Thyroid gland (tissue), 4 donors: ENCODE data around the gene SORT1.

Experiments
- POLR2A ChIP-seq, 2 donors: fragments of 450-650 bp; IDR thresholded peaks; one replicate each; pipeline ENCODE4 v1.6.1; 2017; ENCODE audit warnings: antibody characterized with exemption in 2 of 2, mild to moderate bottlenecking in 2 of 2, moderate library complexity in 1 of 2
- TF ChIP-seq, protein P1 (sequence below), 6 experiments: fragments of 200-600 bp in 3 of 6; fragments of 450-650 bp in 3 of 6; sonication (generic) in 3 of 6; IDR thresholded peaks; one replicate each; pipeline ENCODE4 v1.5.1; 2016 to 2019; ENCODE audit warnings: antibody characterized with exemption in 6 of 6, mild to moderate bottlenecking in 2 of 6, inconsistent platforms in 1 of 6, moderate library complexity in 1 of 6

DNA sequence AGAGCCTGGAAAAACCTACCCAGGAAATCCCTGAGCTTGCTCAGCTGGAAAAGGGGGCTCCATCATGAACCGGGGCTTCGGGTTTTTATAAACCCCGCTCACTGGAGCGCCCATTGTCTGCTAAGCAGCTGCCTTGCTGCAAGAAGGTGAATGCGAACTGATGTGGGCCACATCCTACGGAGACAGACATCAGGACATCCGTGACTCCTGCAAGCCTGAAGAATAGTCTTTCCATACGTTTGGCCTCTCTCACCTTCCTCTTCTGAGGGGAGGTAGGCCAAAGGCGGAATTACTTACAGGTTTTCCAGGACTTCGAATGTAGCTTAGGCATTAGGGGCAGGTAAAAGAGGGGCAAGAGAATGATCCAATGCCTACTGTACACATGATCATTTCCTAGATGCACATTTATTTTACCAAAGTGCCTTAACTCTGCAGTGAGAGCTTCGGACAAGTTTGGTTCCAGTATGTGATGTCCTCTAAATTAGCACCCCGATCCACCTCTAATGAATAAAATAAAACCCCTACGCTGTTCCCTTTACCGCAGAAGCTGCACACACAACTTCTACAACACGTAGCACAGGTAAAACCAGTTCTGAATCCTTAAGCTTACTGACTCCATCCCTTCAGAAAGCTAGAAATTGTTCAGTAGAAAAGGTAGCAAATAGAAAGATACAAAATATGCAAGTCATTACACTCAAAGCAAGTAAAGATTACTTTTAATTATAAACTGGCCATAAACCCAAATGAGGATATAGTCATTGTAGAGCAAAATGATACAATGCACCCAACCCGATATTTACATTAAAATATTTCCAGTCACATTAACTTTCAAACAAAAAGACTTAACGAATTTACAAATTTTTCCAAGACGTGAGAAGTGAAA lies 866 bp upstream of the SORT1 start:
- no peak for TF ChIP-seq POLR2A (IDR thresholded peaks at IDR 0.05)
- TF ChIP-seq, protein P1, sequence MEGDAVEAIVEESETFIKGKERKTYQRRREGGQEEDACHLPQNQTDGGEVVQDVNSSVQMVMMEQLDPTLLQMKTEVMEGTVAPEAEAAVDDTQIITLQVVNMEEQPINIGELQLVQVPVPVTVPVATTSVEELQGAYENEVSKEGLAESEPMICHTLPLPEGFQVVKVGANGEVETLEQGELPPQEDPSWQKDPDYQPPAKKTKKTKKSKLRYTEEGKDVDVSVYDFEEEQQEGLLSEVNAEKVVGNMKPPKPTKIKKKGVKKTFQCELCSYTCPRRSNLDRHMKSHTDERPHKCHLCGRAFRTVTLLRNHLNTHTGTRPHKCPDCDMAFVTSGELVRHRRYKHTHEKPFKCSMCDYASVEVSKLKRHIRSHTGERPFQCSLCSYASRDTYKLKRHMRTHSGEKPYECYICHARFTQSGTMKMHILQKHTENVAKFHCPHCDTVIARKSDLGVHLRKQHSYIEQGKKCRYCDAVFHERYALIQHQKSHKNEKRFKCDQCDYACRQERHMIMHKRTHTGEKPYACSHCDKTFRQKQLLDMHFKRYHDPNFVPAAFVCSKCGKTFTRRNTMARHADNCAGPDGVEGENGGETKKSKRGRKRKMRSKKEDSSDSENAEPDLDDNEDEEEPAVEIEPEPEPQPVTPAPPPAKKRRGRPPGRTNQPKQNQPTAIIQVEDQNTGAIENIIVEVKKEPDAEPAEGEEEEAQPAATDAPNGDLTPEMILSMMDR (IDR thresholded peaks at IDR 0.05), result no peak
